CD14-positive monocyte (primary cell): ENCODE measurements around the gene MIEF1. TPM values are rescaled to one million over a fixed set of nuclear protein-coding genes. Genes with fewer than 3 reads are reported as not detected.

ENCODE experiments used
- DNase-seq, 3 donors: peaks; one replicate each; pipeline ENCODE4 v3.0.0-alpha.2; 2011 to 2022
- H2AFZ ChIP-seq: 2 replicates; pipeline ENCODE4 v1.6.0; 2012; ENCODE audit warnings: mild to moderate bottlenecking, low read depth, low read length, inconsistent platforms; ENCODE audit not compliant: insufficient read depth, poor library complexity, severe bottlenecking
- H3K27ac ChIP-seq, 2 donors: 1 replicate in 1 of 2; 2 replicates in 1 of 2; pipeline ENCODE4 v1.5.1; 2012 to 2013; ENCODE audit warnings: low read length in 2 of 2, control low read depth in 1 of 2, inconsistent platforms in 1 of 2, low read depth in 1 of 2, mild to moderate bottlenecking in 1 of 2
- H3K27me3 ChIP-seq, 2 donors: one replicate each; pipeline versions ENCODE4 v1.6.0 to v1.6.1; 2011 to 2013; ENCODE audit warnings: low read length in 2 of 2; ENCODE audit not compliant: control insufficient read depth in 2 of 2, insufficient read depth in 2 of 2
- H3K36me3 ChIP-seq, 2 donors: replicated peaks in 1 of 2; 1 replicate in 1 of 2; 2 replicates in 1 of 2; pipeline versions ENCODE4 v1.5.1 to v1.6.1; 2012 to 2013; ENCODE audit warnings: low read length in 2 of 2, control low read depth in 1 of 2, inconsistent platforms in 1 of 2, mild to moderate bottlenecking in 1 of 2; ENCODE audit not compliant: insufficient read depth in 2 of 2, control insufficient read depth in 1 of 2
- H3K4me1 ChIP-seq, 2 donors: 1 replicate in 1 of 2; 2 replicates in 1 of 2; pipeline versions ENCODE4 v1.5.1 to v1.6.1; 2012 to 2013; ENCODE audit warnings: low read length in 2 of 2, control low read depth in 1 of 2, inconsistent platforms in 1 of 2, mild to moderate bottlenecking in 1 of 2, moderate library complexity in 1 of 2; ENCODE audit not compliant: insufficient read depth in 2 of 2, control insufficient read depth in 1 of 2
- H3K4me2 ChIP-seq: replicated peaks from 2 replicates; pipeline ENCODE3; 2012; ENCODE audit warnings: low read length, moderate library complexity, mild to moderate bottlenecking; ENCODE audit not compliant: poor library complexity, severe bottlenecking; ENCODE audit errors: extremely low read depth
- H3K4me3 ChIP-seq, 3 experiments: fragments of 200-600 bp in 1 of 3; sonication (generic) in 1 of 3; replicated peaks in 1 of 3; 1 replicate in 2 of 3; 2 replicates in 1 of 3; pipeline ENCODE4 v1.5.1; 2011 to 2013; ENCODE audit warnings: low read length in 3 of 3, mild to moderate bottlenecking in 3 of 3, control low read depth in 2 of 3, low read depth in 2 of 3, inconsistent platforms in 1 of 3, moderate library complexity in 1 of 3
- H3K79me2 ChIP-seq: 2 replicates; pipeline ENCODE4 v1.6.0; 2012; ENCODE audit warnings: mild to moderate bottlenecking, control low read depth, inconsistent platforms, low read length, moderate library complexity; ENCODE audit not compliant: insufficient read depth
- H3K9ac ChIP-seq: 2 replicates; pipeline ENCODE4 v1.6.0; 2017; ENCODE audit warnings: low read length, mild to moderate bottlenecking; ENCODE audit not compliant: insufficient read depth, poor library complexity, severe bottlenecking
- H3K9me3 ChIP-seq, 2 donors: replicated peaks in 1 of 2; 1 replicate in 1 of 2; 2 replicates in 1 of 2; pipeline versions ENCODE4 v1.5.1 to v1.6.1; 2012 to 2013; ENCODE audit warnings: low read length in 2 of 2, control low read depth in 1 of 2; ENCODE audit not compliant: control insufficient read depth in 1 of 2, insufficient read depth in 1 of 2
- H4K20me1 ChIP-seq: 2 replicates; pipeline ENCODE4 v1.6.0; 2012; ENCODE audit warnings: mild to moderate bottlenecking, low read length, control low read depth, moderate library complexity; ENCODE audit not compliant: insufficient read depth
- H3K27ac Mint-ChIP-seq, 7 donors: one replicate each; pipeline ENCODE4 v1.8.0; 2020; ENCODE audit warnings: mild to moderate bottlenecking in 7 of 7, mixed read lengths in 7 of 7, moderate library complexity in 6 of 7, inconsistent platforms in 2 of 7
- H3K27me3 Mint-ChIP-seq, 3 donors: one replicate each; pipeline ENCODE4 v1.8.0; 2021 to 2022; ENCODE audit warnings: low read depth in 3 of 3, mild to moderate bottlenecking in 3 of 3, mixed read lengths in 3 of 3, moderate library complexity in 3 of 3, inconsistent platforms in 1 of 3
- H3K36me3 Mint-ChIP-seq, 2 donors: one replicate each; pipeline ENCODE4 v1.8.0; 2020; ENCODE audit warnings: mixed read lengths in 2 of 2, inconsistent platforms in 1 of 2, mild to moderate bottlenecking in 1 of 2
- H3K4me1 Mint-ChIP-seq: one replicate; pipeline ENCODE4 v1.8.0; 2020; ENCODE audit warnings: mild to moderate bottlenecking, mixed read lengths
- H3K4me3 Mint-ChIP-seq, 2 donors: one replicate each; pipeline ENCODE4 v1.8.0; 2020; ENCODE audit warnings: mild to moderate bottlenecking in 2 of 2, mixed read lengths in 2 of 2, moderate library complexity in 1 of 2
- H3K9me3 Mint-ChIP-seq, 7 donors: one replicate each; pipeline ENCODE4 v1.8.0; 2020 to 2022; ENCODE audit warnings: mixed read lengths in 7 of 7, mild to moderate bottlenecking in 6 of 7, moderate library complexity in 6 of 7, inconsistent platforms in 2 of 7
- CTCF ChIP-seq: fragments of 200-600 bp; IDR thresholded peaks from one replicate; pipeline ENCODE4 v1.8.0; 2022; ENCODE audit warnings: antibody characterized with exemption, mild to moderate bottlenecking
- WGBS: methylation state at CpG from one replicate; pipeline ENCODE4 v1.1.5; 2013; ENCODE audit warnings: missing lambda C conversion rate; ENCODE audit not compliant: insufficient coverage; 5-methylcytosine and 5-hydroxymethylcytosine counted together
- intact Hi-C, 2 donors: fragments of 100-400 bp; cut with micrococcal nuclease; formaldehyde crosslinking; loops; one replicate each; pipeline versions ENCODE4 v1.15.0 to v1.15.1; 2023
- polyA plus RNA-seq, 3 donors: library from polyadenylated mRNA; depleted of rRNA in 1 of 3; unstranded in 2 of 3; stranded (reverse) in 1 of 3; fragments of 300-500 nt in 2 of 3; fragments of >200 nt in 1 of 3; fragmentation: Illumina TruSeq in 2 of 3; gene quantifications; 1 replicate in 2 of 3; 2 replicates in 1 of 3; pipeline ENCODE4 v1.2.3, GENCODE V29; 2012 to 2021

Gene MIEF1
- polyA plus RNA-seq, 3 donors: 9.4 to 14.0 (median 13.3) TPM

GRCh38 chr22:39556970-39557841 lies 55.1 kb downstream of the MIEF1 start:
- intact Hi-C loops: no loop called here
- Histone ChIP-seq H3K9me3 (peaks cover 0 to 13% of the 10 kb centered on the region in 2 donors), H3K4me3 (no peak overlapping the region), H4K20me1 (no peaks in the 10 kb centered on the region), H3K4me2 (no peak overlapping the region), H2AFZ (no peak overlapping the region), H3K27ac (no peak overlapping the region), H3K27me3 (peaks cover 25 to 55% of the 10 kb centered on the region in 2 donors), H3K4me1 (no peaks in the 10 kb centered on the region), H3K36me3 (no peaks in the 10 kb centered on the region), H3K79me2 (no peaks in the 10 kb centered on the region), H3K9ac (no peak overlapping the region)
- Mint-ChIP-seq H3K36me3 (peaks cover 0 to 4% of the 10 kb centered on the region in 2 donors), H3K27ac (no peak overlapping the region), H3K27me3 (peaks cover 63 to 82% (median 65%) of the 10 kb centered on the region in 3 donors), H3K9me3 (peaks cover 0 to 7% (median 2%) of the 10 kb centered on the region in 7 donors), H3K4me3 (peak overlapping the region in 1 of 2 donors; percentile 76), H3K4me1 (peaks cover 1% of the 10 kb centered on the region)
- 6% methylated on average over 47 of the region's 72 CpGs for WGBS
- no peak for TF ChIP-seq CTCF
- DNase-seq: no peak

DNA sequence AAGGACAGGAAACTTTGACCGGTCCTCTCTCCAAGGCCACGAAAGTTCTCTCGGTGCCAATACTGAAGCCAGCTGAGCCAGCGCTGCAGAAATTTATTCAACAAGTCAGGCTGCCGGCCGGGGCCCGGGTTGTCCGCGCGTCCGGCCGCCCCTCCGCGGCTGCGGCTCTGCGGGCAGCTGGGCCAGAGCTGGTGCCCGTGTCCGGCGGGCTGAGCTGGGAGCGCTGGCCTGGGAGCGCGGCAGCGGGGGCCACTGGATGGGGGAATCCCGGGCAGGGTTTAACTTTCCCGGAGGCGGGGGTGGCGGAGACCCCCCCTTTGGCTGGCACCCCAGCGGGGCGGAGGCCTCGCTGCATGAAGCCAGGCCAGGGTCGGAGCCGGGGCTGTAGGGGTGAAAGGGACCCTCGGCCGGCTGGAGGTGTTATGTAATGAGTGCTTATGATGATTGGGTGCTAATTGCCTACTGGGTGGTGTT lies 56.2 kb downstream of the MIEF1 start:
- Histone ChIP-seq H3K27me3 (peaks cover 25 to 53% of the 10 kb centered on the region in 2 donors), H3K9ac (no peak overlapping the region), H3K27ac (no peak overlapping the region), H3K36me3 (no peaks in the 10 kb centered on the region), H4K20me1 (no peaks in the 10 kb centered on the region), H3K79me2 (no peaks in the 10 kb centered on the region), H3K4me3 (no peak overlapping the region), H3K4me1 (no peaks in the 10 kb centered on the region), H3K9me3 (peaks cover 0 to 13% of the 10 kb centered on the region in 2 donors), H3K4me2 (no peak overlapping the region), H2AFZ (no peak overlapping the region)
- WGBS: 10% methylated on average over 34 of the region's 34 CpGs
- TF ChIP-seq CTCF: no peak
- Mint-ChIP-seq H3K27me3 (peaks cover 57 to 76% (median 58%) of the 10 kb centered on the region in 3 donors), H3K36me3 (peaks cover 0 to 4% of the 10 kb centered on the region in 2 donors), H3K27ac (no peak overlapping the region), H3K9me3 (peaks cover 0 to 7% (median 2%) of the 10 kb centered on the region in 7 donors), H3K4me3 (peak overlapping the region in 1 of 2 donors; percentile 75), H3K4me1 (peaks cover 1% of the 10 kb centered on the region)
- DNase-seq: no peak
- intact Hi-C loops: no loop called here
